Common myeloid progenitor, CD34-positive (primary cell): ENCODE results near the gene FOSL2.

ENCODE experiments used
- CTCF ChIA-PET: fragments of 350-600 bp; sonication (Branson Sonifier 250); formaldehyde crosslinking; loops from one replicate; lab custom pipeline; 2021; ENCODE audit warnings: antibody characterized with exemption; lab: Charles Lee
- POLR2A ChIA-PET: fragments of 350-600 bp; sonication (Branson Sonifier 250); formaldehyde crosslinking; loops from one replicate; lab custom pipeline; 2021; ENCODE audit warnings: antibody characterized with exemption; lab: Charles Lee
- DNase-seq, 3 donors: peaks; one replicate each; pipeline versions ENCODE4 v3.0.0 to v3.0.0-alpha.2; 2013
- H3K27ac ChIP-seq, 2 experiments: 1 replicate in 1 of 2; 2 replicates in 1 of 2; pipeline ENCODE4 v1.7.0; 2013; ENCODE audit warnings: inconsistent platforms in 2 of 2, low read length in 2 of 2, mild to moderate bottlenecking in 2 of 2, low read depth in 1 of 2, moderate library complexity in 1 of 2; ENCODE audit not compliant: severe bottlenecking in 2 of 2, insufficient read depth in 1 of 2, poor library complexity in 1 of 2
- H3K27me3 ChIP-seq, 5 experiments: replicated peaks in 2 of 5; 1 replicate in 3 of 5; 2 replicates in 2 of 5; pipeline versions ENCODE4 v1.6.1 to v1.7.0; 2013; ENCODE audit warnings: low read length in 4 of 5, mild to moderate bottlenecking in 2 of 5, moderate library complexity in 2 of 5, inconsistent platforms in 1 of 5; ENCODE audit not compliant: insufficient read depth in 5 of 5, control insufficient read depth in 4 of 5
- H3K36me3 ChIP-seq, 4 experiments: 1 replicate in 2 of 4; 2 replicates in 2 of 4; pipeline versions ENCODE4 v1.6.1 to v1.7.0; 2013; ENCODE audit warnings: low read length in 3 of 4, control low read depth in 1 of 4, mild to moderate bottlenecking in 1 of 4; ENCODE audit not compliant: control insufficient read depth in 4 of 4, insufficient read depth in 4 of 4
- H3K4me1 ChIP-seq, 4 experiments: 1 replicate in 3 of 4; 2 replicates in 1 of 4; pipeline versions ENCODE4 v1.6.1 to v1.7.1; 2013; ENCODE audit warnings: low read length in 3 of 4, mild to moderate bottlenecking in 3 of 4, control low read depth in 1 of 4, inconsistent platforms in 1 of 4, moderate library complexity in 1 of 4; ENCODE audit not compliant: control insufficient read depth in 4 of 4, insufficient read depth in 4 of 4; ENCODE audit errors: control extremely low read depth in 1 of 4
- H3K4me3 ChIP-seq, 7 experiments: 1 replicate in 4 of 7; 2 replicates in 3 of 7; pipeline versions ENCODE4 v1.5.1 to v1.7.0; 2013; ENCODE audit warnings: mild to moderate bottlenecking in 7 of 7, low read length in 6 of 7, moderate library complexity in 6 of 7, inconsistent platforms in 2 of 7, low read depth in 2 of 7, control low read depth in 1 of 7; ENCODE audit not compliant: insufficient read depth in 4 of 7, control insufficient read depth in 1 of 7; ENCODE audit errors: extremely low read depth in 1 of 7
- H3K9me3 ChIP-seq, 5 experiments: 1 replicate in 4 of 5; 2 replicates in 1 of 5; pipeline versions ENCODE4 v1.6.1 to v1.7.1; 2013; ENCODE audit warnings: low read length in 4 of 5, mild to moderate bottlenecking in 2 of 5, inconsistent platforms in 1 of 5, low read depth in 1 of 5, moderate library complexity in 1 of 5; ENCODE audit not compliant: control insufficient read depth in 4 of 5, insufficient read depth in 2 of 5; ENCODE audit errors: control extremely low read depth in 1 of 5
- WGBS: methylation state at CpG from one replicate; pipeline ENCODE4 v1.1.5; 2013; ENCODE audit not compliant: insufficient coverage; 5-methylcytosine and 5-hydroxymethylcytosine counted together

The FOSL2 gene

DNA sequence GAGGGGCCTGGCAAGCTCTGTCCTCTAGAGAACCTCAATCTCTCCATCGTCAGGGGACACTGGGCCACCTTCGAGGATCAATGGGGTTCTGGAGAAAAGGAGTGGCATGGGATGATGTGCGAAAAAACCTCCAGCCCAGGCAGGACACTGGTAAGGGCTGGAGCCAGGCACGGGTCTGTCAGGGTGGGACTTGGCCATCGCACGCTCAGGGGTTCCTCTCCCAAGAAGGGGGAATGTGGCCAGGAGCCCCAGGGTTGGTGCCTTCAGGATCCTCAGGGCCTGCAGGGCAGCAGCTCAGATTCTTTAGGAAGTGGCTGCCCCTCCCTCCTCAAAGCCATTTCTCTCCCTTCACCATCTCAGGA, 56.4 kb downstream of the FOSL2 start:
- Histone ChIP-seq H3K4me3 (peak overlapping the region in 1 of 7 experiments; percentile 5), H3K27ac (no peak overlapping the region), H3K4me1 (peaks cover 5 to 21% (median 19%) of the 10 kb centered on the region in 4 experiments), H3K9me3 (no peaks in the 10 kb centered on the region), H3K27me3 (no peaks in the 10 kb centered on the region), H3K36me3 (no peaks in the 10 kb centered on the region)
- 94% methylated on average over 6 of the region's 6 CpGs for WGBS
- POLR2A ChIA-PET = no interaction called here
- CTCF ChIA-PET = interaction anchor here (0.9 to 1.9 kb wide), 3 partner anchors 14 to 696 kb away, joined by 3 to 5 read pairs (median 4); no protein-coding TSS in a partner anchor
- DNase-seq = no peak

DNA sequence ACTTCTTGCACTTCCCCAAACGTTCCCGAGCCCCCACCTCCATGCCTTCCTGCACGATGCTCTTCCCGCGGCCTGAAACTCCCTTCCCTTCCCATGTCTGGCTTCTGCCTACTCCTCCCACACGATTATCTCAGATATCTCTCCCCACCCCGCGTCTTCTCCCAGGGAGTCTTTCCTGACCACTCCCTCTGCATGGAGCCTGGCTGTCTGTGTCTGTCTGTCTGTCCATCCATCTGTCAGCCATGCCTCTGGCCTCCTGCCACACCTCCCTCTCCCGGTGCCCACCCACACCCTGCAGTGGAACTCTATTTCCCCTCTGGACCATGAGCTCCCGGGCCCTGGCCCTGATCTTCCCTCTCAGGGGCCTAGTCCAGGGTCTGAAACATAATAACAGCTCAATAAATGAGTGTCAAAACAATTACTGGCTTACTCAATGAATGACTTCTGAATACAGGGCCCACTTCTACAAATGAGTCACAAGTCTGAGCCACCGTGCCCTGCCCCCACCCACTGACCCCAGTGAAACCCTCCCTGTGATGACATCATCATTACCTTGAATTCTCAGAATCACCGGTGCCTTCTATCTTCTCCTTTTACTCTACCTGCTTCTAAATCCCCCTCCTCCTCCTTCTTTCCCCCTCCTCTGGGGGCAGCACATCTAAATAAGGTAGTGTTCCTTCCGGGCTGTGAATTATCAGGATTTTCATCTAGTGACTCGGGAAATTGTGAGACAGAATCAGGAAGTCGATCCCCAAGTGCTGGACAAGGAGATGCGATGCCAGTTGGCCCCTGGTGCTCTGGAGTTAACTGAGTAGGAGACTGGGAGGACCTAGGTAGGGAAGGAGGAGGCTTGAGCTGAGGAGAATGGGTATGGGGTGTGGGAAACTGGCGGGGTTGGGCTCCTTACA, 57.1 kb downstream of the FOSL2 start:
- 61% methylated on average over 13 of the region's 17 CpGs for WGBS
- no peaks in the 10 kb centered on the region for H3K9me3 ChIP-seq
- H3K27me3 ChIP-seq = no peaks in the 10 kb centered on the region
- H3K4me1 ChIP-seq = peaks cover 5 to 21% (median 19%) of the 10 kb centered on the region in 4 experiments
- H3K27ac ChIP-seq = no peak overlapping the region
- no peaks in the 10 kb centered on the region for H3K36me3 ChIP-seq
- ChIA-PET POLR2A (interaction anchor here (0.6 kb wide), 1 partner anchor 894 kb away, joined by 3 read pairs; no protein-coding TSS in a partner anchor), CTCF (interaction anchor here (0.9 kb wide), 1 partner anchor 15 kb away, joined by 3 read pairs; no protein-coding TSS in a partner anchor)
- peak; percentile 26 to 70 (median 64) for DNase-seq
- peak overlapping the region in 1 of 7 experiments; percentile 6 for H3K4me3 ChIP-seq

DNA sequence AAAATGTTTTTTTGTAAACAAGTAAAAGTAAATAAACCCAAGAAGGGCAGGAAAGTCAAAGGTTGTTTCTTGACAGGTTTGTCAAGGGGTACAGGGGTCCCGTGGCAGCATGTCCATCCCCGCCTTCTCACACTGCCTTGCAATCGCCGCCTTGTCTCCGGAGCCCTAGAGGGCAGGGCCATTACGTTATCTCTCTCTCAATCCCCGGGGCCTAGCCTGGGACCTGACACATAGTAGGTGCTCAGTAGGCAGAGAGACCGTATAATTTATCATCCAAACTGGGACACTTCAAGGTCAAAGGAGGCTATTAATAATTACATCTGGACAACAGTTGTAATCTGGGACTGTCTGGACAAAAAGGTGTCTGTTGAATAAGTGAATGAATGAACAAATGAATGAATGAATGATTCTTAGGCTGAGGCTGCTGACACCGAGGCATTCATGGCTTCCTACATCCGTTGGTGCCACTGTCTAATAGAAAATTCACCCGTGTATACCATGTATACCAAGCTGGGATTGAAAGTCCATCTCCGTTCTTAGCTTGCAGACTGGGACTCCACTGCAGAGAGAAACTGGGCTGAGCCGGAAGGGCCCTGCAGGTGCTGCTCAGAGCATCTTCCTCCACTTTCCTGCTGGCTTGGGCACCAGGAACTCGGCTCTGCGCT, 58.4 kb downstream of the FOSL2 start:
- CTCF ChIA-PET = interaction anchor here (1.5 kb wide), 1 partner anchor 20 kb away, joined by 3 read pairs; no protein-coding TSS in a partner anchor
- no peaks in the 10 kb centered on the region for H3K27me3 ChIP-seq

DNA sequence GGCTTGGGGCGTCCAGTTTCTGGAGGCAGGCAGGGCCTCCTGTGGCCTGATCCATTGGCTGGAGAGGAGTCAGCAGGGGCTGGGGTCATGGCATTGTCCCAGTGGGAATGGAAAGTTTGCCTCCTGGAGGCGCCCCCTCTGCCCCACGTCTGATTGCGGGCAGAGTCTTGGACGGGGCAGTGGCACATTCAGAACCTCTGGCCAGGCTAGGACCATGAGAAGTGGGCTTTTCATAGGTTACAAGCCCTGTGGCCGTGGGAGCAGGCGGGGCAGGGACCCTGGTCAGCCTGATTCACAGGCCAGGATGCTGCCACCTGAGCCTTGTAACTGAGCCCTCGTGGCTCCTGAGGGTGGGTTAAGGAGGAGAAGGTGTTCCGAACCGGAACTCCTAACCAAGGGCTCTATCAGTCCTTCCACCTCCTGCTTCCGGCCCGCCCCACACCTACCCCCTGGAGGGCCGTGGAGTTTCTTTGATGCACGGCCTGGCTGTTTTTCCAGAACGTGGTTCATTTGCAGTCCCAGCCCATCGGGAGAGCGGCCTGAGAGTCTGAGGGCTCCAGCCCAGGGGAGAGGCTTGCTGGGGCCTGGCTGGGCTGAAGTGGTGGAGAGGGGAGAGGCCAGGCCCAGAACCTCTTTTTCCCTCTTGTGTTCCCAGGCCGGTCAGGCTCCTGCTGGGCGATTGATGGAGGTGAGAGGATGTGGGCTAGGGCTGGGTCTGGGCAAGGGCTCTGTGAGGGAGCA, 59.3 kb downstream of the FOSL2 start:
- Histone ChIP-seq H3K36me3 (no peaks in the 10 kb centered on the region), H3K4me3 (no peak overlapping the region), H3K27me3 (no peaks in the 10 kb centered on the region), H3K4me1 (peaks cover 5 to 21% (median 19%) of the 10 kb centered on the region in 4 experiments), H3K27ac (no peak overlapping the region), H3K9me3 (no peaks in the 10 kb centered on the region)
- ChIA-PET CTCF (interaction anchor here (0.9 to 4.4 kb wide), 10 partner anchors 10 to 60 kb away, joined by 3 to 19 read pairs (median 7); no protein-coding TSS in a partner anchor), POLR2A (interaction anchor here (0.7 kb wide), 1 partner anchor 50 kb away, joined by 3 read pairs; no protein-coding TSS in a partner anchor)
- DNase-seq = no peak
- 95% methylated on average over 17 of the region's 19 CpGs for WGBS

More for the DNA sequence above, 58.4 kb downstream of the FOSL2 start:
- DNase-seq = no peak
- Histone ChIP-seq H3K4me3 (no peak overlapping the region), H3K9me3 (no peaks in the 10 kb centered on the region), H3K4me1 (peaks cover 5 to 21% (median 19%) of the 10 kb centered on the region in 4 experiments), H3K27ac (no peak overlapping the region), H3K36me3 (no peaks in the 10 kb centered on the region)
- POLR2A ChIA-PET = no interaction called here
- 98% methylated on average over 15 of the region's 15 CpGs for WGBS

GRCh38 chr2:28452534-28453081, 60.0 kb downstream of the FOSL2 start:
- DNase-seq = peak; percentile 55 to 69 (median 60)

GRCh38 chr2:28453396-28453795, 60.7 kb downstream of the FOSL2 start:
- peaks cover 2 to 17% (median 14%) of the 10 kb centered on the region in 4 experiments for H3K4me1 ChIP-seq
- ChIA-PET CTCF (interaction anchor here (0.6 to 4.4 kb wide), 15 partner anchors 9 to 749 kb away, joined by 3 to 19 read pairs (median 5); no protein-coding TSS in a partner anchor), POLR2A (no interaction called here)
- no peak overlapping the region for H3K27ac ChIP-seq
- WGBS = 94% methylated on average over 7 of the region's 8 CpGs
- H3K36me3 ChIP-seq = no peaks in the 10 kb centered on the region
- H3K9me3 ChIP-seq = no peaks in the 10 kb centered on the region
- DNase-seq = no peak
- no peak overlapping the region for H3K4me3 ChIP-seq
- no peaks in the 10 kb centered on the region for H3K27me3 ChIP-seq

More at GRCh38 chr2:28452534-28453081, 60.0 kb downstream of the FOSL2 start:
- 44% methylated on average over 6 of the region's 7 CpGs for WGBS
- Histone ChIP-seq H3K4me1 (peaks cover 5 to 21% (median 19%) of the 10 kb centered on the region in 4 experiments), H3K9me3 (no peaks in the 10 kb centered on the region), H3K27me3 (no peaks in the 10 kb centered on the region), H3K27ac (no peak overlapping the region), H3K4me3 (no peak overlapping the region), H3K36me3 (no peaks in the 10 kb centered on the region)
- ChIA-PET POLR2A (interaction anchor here (0.7 kb wide), 1 partner anchor 51 kb away, joined by 3 read pairs; no protein-coding TSS in a partner anchor), CTCF (interaction anchor here (0.6 to 4.4 kb wide), 15 partner anchors 10 to 748 kb away, joined by 3 to 19 read pairs (median 5); no protein-coding TSS in a partner anchor)
